GM23338 (cell line): ENCODE measurements around the gene SERPINH1.

Experiments
- CREB1 ChIP-seq: fragments of 250-450 bp; sonication (Bioruptor Pico); IDR thresholded peaks from 2 replicates; pipeline ENCODE4 v1.5.0; 2020; ENCODE audit warnings: low read depth, mild to moderate bottlenecking, moderate library complexity
- CTCF ChIP-seq, 2 experiments: fragments of 200-600 bp in 1 of 2; sonication (generic) in 1 of 2; conservative IDR thresholded peaks; 2 replicates each; pipeline versions ENCODE4 v1.5.1 to v1.6.1; 2016 to 2017; ENCODE audit warnings: antibody characterized with exemption in 2 of 2, low read depth in 2 of 2, mild to moderate bottlenecking in 2 of 2, moderate library complexity in 1 of 2
- ETS1 ChIP-seq: IDR thresholded peaks from 2 replicates; pipeline ENCODE4 v1.6.1; 2016; ENCODE audit warnings: antibody characterized with exemption
- EZH2 ChIP-seq: fragments of 200-600 bp; sonication (generic); IDR thresholded peaks from one replicate; pipeline ENCODE4 v1.8.0; 2017; ENCODE audit warnings: antibody characterized with exemption, mild to moderate bottlenecking, low read depth; ENCODE audit not compliant: unreplicated experiment
- EZH2phosphoT487 ChIP-seq: fragments of 200-600 bp; sonication (generic); IDR thresholded peaks from one replicate; pipeline ENCODE4 v1.8.1; 2018; ENCODE audit warnings: antibody characterized with exemption; ENCODE audit not compliant: unreplicated experiment
- JUNB ChIP-seq: IDR thresholded peaks from one replicate; pipeline ENCODE4 v1.6.1; 2016; ENCODE audit warnings: antibody characterized with exemption; ENCODE audit not compliant: unreplicated experiment
- NANOG ChIP-seq: IDR thresholded peaks from 2 replicates; pipeline ENCODE4 v1.6.1; 2016; ENCODE audit warnings: antibody characterized with exemption, borderline replicate concordance
- POLR2AphosphoS5 ChIP-seq: IDR thresholded peaks from 2 replicates; pipeline ENCODE4 v1.6.1; 2016; ENCODE audit warnings: antibody characterized with exemption, low read depth
- REST ChIP-seq: IDR thresholded peaks from one replicate; pipeline ENCODE4 v1.6.1; 2018; ENCODE audit warnings: antibody characterized with exemption; ENCODE audit not compliant: unreplicated experiment
- STAT1 ChIP-seq: IDR thresholded peaks from one replicate; pipeline ENCODE4 v1.6.1; 2016; ENCODE audit warnings: antibody characterized with exemption; ENCODE audit not compliant: unreplicated experiment
- ZNF331 ChIP-seq: fragments of 250-450 bp; sonication (Bioruptor Pico); IDR thresholded peaks from 2 replicates; pipeline ENCODE4 v1.5.0; 2020; ENCODE audit warnings: low read depth, mild to moderate bottlenecking, moderate library complexity

- TF ChIP-seq CTCF (conservative IDR thresholded peaks at IDR 0.05; ENCODE audit: low read depth in 2 of 2) (no peak), EZH2 (no peak), POLR2AphosphoS5 (no peak), EZH2phosphoT487 (no peak), JUNB (no peak), REST (no peak), STAT1 (no peak), CREB1 (CRISPR knock-in tag) (no peak), NANOG (no peak), ZNF331 (CRISPR knock-in tag) (no peak), ETS1 (no peak)
Observed at GRCh38 chr11:75548595-75549272, 13.3 kb upstream of the SERPINH1 start.
